Hepatocyte (in vitro differentiated cells): Measurements from ENCODE around the gene MAD1L1. TPM values are rescaled to one million over a fixed set of nuclear protein-coding genes. Genes with fewer than 3 reads are reported as not detected.

Experiments used
- DNase-seq: peaks from one replicate; pipeline ENCODE4 v3.0.0-alpha.2; 2016; ENCODE audit warnings: low spot score
- H2AFZ ChIP-seq: fragments of 200-600 bp; sonication (generic); 2 replicates; pipeline ENCODE4 v1.6.0; 2016; ENCODE audit warnings: antibody characterized with exemption, mild to moderate bottlenecking
- H3K27ac ChIP-seq: fragments of 200-600 bp; sonication (generic); 2 replicates; pipeline ENCODE4 v1.5.1; 2016; ENCODE audit warnings: mild to moderate bottlenecking
- H3K27me3 ChIP-seq: fragments of 200-600 bp; sonication (generic); 2 replicates; pipeline ENCODE4 v1.6.1; 2016
- H3K36me3 ChIP-seq: fragments of 200-600 bp; sonication (generic); replicated peaks from 2 replicates; pipeline ENCODE4 v1.5.1; 2016; ENCODE audit warnings: low read depth; ENCODE audit not compliant: insufficient read depth
- H3K4me1 ChIP-seq: fragments of 200-600 bp; sonication (generic); 2 replicates; pipeline ENCODE4 v1.5.1; 2016; ENCODE audit warnings: mild to moderate bottlenecking, moderate library complexity; ENCODE audit not compliant: insufficient read depth
- H3K4me2 ChIP-seq: fragments of 200-600 bp; sonication (generic); 2 replicates; pipeline ENCODE4 v1.6.0; 2016
- H3K4me3 ChIP-seq: fragments of 200-600 bp; sonication (generic); 2 replicates; pipeline ENCODE4 v1.5.1; 2016; ENCODE audit warnings: mild to moderate bottlenecking
- H3K79me2 ChIP-seq: fragments of 200-600 bp; sonication (generic); 2 replicates; pipeline ENCODE4 v1.6.0; 2017; ENCODE audit warnings: mild to moderate bottlenecking
- H3K9me2 ChIP-seq: fragments of 200-600 bp; sonication (generic); replicated peaks from 2 replicates; pipeline ENCODE4 v1.6.0; 2017; ENCODE audit warnings: mild to moderate bottlenecking; ENCODE audit not compliant: insufficient read depth
- H3K9me3 ChIP-seq: fragments of 200-600 bp; sonication (generic); 2 replicates; pipeline ENCODE4 v1.5.1; 2016; ENCODE audit warnings: low read depth, mild to moderate bottlenecking
- H4K20me1 ChIP-seq: fragments of 200-600 bp; sonication (generic); 2 replicates; pipeline ENCODE4 v1.6.0; 2016; ENCODE audit warnings: mild to moderate bottlenecking; ENCODE audit not compliant: insufficient read depth, poor library complexity, severe bottlenecking
- EZH2 ChIP-seq: fragments of 200-600 bp; sonication (generic); IDR thresholded peaks from 2 replicates; pipeline ENCODE4 v1.6.1; 2016; ENCODE audit warnings: antibody characterized with exemption, mild to moderate bottlenecking, borderline replicate concordance
- EZH2phosphoT487 ChIP-seq: fragments of 200-600 bp; sonication (generic); IDR thresholded peaks from one replicate; pipeline ENCODE4 v1.6.1; 2018; ENCODE audit warnings: antibody characterized with exemption, mild to moderate bottlenecking, low read depth, moderate library complexity; ENCODE audit not compliant: unreplicated experiment, severe bottlenecking
- WGBS: methylation state at CpG from one replicate; pipeline ENCODE4 v1.1.6; 2016; ENCODE audit warnings: low lambda C conversion rate; ENCODE audit errors: missing lambda C conversion rate; 5-methylcytosine and 5-hydroxymethylcytosine counted together
- polyA plus RNA-seq: library from polyadenylated mRNA; unstranded; fragments of >200 nt; fragmentation: Nextera tagmentation; extraction: Ambion mirVana; gene quantifications from 2 replicates; pipeline ENCODE4 v1.2.1, GENCODE V29; 2016
- total RNA-seq: library from RNA; depleted of rRNA; stranded (reverse); fragments of >200 nt; gene quantifications from 2 replicates; pipeline ENCODE4 v1.2.3, GENCODE V29; 2014
- TF ChIP-seq, protein P1 (sequence below): fragments of 200-600 bp; sonication (generic); IDR thresholded peaks from 2 replicates; pipeline ENCODE4 v1.5.1; 2016; ENCODE audit warnings: antibody characterized with exemption, mild to moderate bottlenecking; ENCODE audit not compliant: poor library complexity

The MAD1L1 gene
- total and polyA plus RNA-seq, 2 experiments from 2014 or later: 30.7 to 31.0 TPM

DNA sequence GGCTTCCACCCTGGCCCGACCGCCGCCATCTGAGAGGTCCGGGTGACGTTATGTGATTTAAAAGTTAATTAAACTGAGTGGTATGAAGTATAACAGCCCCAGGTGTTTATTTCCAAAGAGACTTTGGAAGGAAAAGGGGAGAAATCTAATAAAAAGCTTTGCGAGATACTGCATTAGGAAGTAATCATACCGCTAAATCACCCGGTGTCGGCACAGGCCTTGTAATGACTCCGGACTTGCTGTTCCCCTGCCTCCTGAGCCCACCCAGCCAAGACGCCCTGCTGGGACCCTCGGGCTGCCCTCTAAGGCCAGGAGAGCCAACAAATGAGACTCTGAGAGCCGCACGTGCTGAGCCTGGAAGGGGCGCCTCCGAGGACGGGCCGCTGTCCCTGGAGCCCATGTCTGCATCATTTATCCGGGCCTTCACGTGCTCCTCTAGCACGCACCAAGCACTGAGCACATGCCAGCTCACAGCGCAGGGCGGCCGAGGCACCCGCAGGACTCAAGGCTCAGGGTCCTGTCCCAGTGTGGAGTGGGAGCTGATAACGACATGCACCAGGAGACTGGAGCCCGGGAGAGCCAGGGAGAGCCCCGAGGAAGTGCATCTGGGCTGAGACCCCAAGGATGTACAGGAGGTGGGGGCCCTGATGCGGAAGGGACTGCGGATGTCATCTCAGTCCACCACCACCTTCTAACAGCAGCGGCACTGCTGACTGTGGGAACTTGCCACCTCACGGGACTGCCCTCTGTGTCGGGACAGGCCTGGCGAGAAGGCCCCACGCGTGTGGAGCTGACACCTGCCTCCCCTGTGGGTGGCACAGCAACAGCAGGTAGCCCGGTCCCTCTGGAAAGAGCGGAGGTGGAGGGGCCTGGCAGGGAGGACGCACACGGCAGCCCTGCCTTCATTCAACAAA is 380.0 kb downstream of the MAD1L1 start:
- H3K27me3 ChIP-seq: no peaks in the 10 kb centered on the region
- no peak for DNase-seq
- H3K4me1 ChIP-seq: no peaks in the 10 kb centered on the region
- no peaks in the 10 kb centered on the region for H3K9me2 ChIP-seq
- no peaks in the 10 kb centered on the region for H3K79me2 ChIP-seq
- no peaks in the 10 kb centered on the region for H4K20me1 ChIP-seq
- 88% methylated on average over 40 of the region's 40 CpGs for WGBS
- no peak overlapping the region for H3K4me3 ChIP-seq
- no peak overlapping the region for H2AFZ ChIP-seq
- H3K36me3 ChIP-seq: no peaks in the 10 kb centered on the region
- no peak overlapping the region for H3K4me2 ChIP-seq
- no peak for TF ChIP-seq EZH2phosphoT487
- H3K9me3 ChIP-seq: no peaks in the 10 kb centered on the region
- H3K27ac ChIP-seq: no peak overlapping the region

DNA sequence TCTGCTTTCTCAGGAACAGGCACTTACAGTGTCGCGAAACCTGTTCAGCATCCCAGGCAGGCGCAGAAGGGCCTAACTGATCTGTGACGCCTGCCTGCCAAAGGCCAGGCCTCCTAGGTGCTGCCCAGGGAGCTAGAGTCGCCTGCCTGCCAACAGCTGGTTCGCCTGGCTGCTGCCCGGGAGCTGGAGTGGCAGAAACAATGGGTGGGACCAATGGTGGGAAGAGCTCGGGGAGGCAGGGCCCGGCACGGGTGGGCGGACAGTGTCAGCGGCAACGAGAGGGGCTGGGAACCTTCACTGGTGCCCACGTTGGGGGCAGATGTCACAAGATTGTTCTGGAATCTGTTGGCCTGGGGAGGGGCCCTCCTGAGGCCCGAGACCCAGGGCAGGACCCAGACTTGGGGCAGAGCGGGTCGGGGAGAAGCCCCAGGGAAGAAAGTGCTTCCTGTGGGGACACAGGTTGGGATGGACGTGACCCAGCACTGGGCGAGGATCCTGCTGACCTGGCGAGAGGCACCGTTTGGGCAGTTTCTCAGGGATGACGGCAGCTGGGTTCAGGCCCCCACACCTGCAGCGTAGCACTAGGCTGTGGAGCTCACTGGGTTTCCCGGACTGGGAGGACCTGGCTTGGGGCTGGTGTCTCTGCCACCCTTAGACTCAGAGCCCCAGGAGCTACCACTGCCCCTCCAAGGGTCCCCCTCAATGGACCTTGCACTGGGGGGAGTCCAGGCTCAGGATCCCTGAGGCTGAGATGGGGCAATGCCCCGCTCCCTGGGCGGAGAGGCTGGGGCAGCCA is 380.8 kb downstream of the MAD1L1 start:
- no peak overlapping the region for H3K4me2 ChIP-seq
- TF ChIP-seq, protein P1, sequence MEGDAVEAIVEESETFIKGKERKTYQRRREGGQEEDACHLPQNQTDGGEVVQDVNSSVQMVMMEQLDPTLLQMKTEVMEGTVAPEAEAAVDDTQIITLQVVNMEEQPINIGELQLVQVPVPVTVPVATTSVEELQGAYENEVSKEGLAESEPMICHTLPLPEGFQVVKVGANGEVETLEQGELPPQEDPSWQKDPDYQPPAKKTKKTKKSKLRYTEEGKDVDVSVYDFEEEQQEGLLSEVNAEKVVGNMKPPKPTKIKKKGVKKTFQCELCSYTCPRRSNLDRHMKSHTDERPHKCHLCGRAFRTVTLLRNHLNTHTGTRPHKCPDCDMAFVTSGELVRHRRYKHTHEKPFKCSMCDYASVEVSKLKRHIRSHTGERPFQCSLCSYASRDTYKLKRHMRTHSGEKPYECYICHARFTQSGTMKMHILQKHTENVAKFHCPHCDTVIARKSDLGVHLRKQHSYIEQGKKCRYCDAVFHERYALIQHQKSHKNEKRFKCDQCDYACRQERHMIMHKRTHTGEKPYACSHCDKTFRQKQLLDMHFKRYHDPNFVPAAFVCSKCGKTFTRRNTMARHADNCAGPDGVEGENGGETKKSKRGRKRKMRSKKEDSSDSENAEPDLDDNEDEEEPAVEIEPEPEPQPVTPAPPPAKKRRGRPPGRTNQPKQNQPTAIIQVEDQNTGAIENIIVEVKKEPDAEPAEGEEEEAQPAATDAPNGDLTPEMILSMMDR: no peak
- TF ChIP-seq EZH2phosphoT487 (no peak), EZH2 (no peak)
- no peaks in the 10 kb centered on the region for H3K4me1 ChIP-seq
- H3K4me3 ChIP-seq: no peak overlapping the region
- H3K36me3 ChIP-seq: no peaks in the 10 kb centered on the region
- H2AFZ ChIP-seq: no peak overlapping the region
- DNase-seq: no peak
- no peak overlapping the region for H3K27ac ChIP-seq
- WGBS: 90% methylated on average over 26 of the region's 26 CpGs
- H3K79me2 ChIP-seq: no peaks in the 10 kb centered on the region
- no peaks in the 10 kb centered on the region for H3K9me3 ChIP-seq
- H3K9me2 ChIP-seq: no peaks in the 10 kb centered on the region
- no peaks in the 10 kb centered on the region for H3K27me3 ChIP-seq
- no peaks in the 10 kb centered on the region for H4K20me1 ChIP-seq

DNA sequence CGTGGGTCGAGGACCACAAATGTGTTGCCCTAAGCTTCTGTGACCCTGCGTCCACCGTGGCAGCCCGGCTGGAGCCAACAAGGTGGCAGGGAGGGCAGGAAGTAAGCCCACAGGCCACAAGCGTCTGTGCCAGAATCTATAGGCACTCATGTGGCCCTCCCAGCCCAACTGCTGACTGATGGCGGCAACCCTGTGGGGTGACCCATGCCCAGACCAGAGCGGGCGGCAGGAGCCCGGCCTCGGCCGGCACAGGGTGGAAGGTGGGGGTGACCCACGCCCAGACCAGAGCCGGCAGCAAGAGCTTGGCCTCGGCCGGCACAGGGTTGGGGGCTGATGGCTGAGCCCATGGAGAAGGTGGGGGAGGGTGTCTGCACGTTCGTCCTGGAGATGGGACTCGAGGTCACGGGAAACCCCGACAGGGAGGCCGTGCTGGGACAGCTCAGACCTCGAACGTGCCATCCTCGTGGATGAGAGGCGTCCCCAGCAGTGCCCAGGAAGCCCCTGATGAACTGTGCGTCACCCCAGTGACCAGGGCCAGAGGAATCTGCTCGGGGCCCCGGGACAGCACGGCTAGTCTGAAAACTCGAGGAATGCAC is 381.7 kb downstream of the MAD1L1 start:
- no peaks in the 10 kb centered on the region for H3K79me2 ChIP-seq
- DNase-seq: no peak
- H3K27ac ChIP-seq: no peak overlapping the region
- no peaks in the 10 kb centered on the region for H4K20me1 ChIP-seq
- H3K9me2 ChIP-seq: no peaks in the 10 kb centered on the region
- H3K9me3 ChIP-seq: no peaks in the 10 kb centered on the region
- 92% methylated on average over 24 of the region's 31 CpGs for WGBS
- H3K4me3 ChIP-seq: no peak overlapping the region
- TF ChIP-seq EZH2phosphoT487 (no peak), EZH2 (no peak)
- TF ChIP-seq, protein P1: no peak
- no peak overlapping the region for H3K4me2 ChIP-seq
- H3K27me3 ChIP-seq: no peaks in the 10 kb centered on the region
- H2AFZ ChIP-seq: no peak overlapping the region
- H3K4me1 ChIP-seq: no peaks in the 10 kb centered on the region
- no peaks in the 10 kb centered on the region for H3K36me3 ChIP-seq
